ENCODE data around the gene SLK. TPM values are rescaled to one million over a fixed set of nuclear protein-coding genes. Genes with fewer than 3 reads are reported as not detected.

The SLK gene
- total and polyA plus RNA-seq, 10 of the 15 experiments (the other 5 are each of a cell fraction or from before 2014, with no cell fraction given) = 2.5 to 24.2 (median 11.1) TPM

- TF ChIP-seq CEBPZ (IDR thresholded peaks at IDR 0.05; ENCODE audit: low read depth, low read length) = no peak
- no peak for TF ChIP-seq GABPA (IDR thresholded peaks at IDR 0.05; ENCODE audit: low read depth)
These were observed 70.5 kb downstream of the SLK start (continued) for GRCh38 chr10:104037261-104037951.

- FAIRE-seq = no peak
- H3K27me3 ChIP-seq (replicated peaks in 1 of 2; ENCODE audit: control insufficient read depth in 2 of 2, insufficient read depth in 2 of 2, low read length in 1 of 2) = no peaks in the 10 kb centered on the region; a peak in 1 of 4 replicates
- H3K36me3 ChIP-seq (ENCODE audit: control insufficient read depth in 2 of 2, insufficient read depth in 2 of 2, low read length in 1 of 2) = no peaks in the 10 kb centered on the region
- no peaks in the 10 kb centered on the region for H3K79me2 ChIP-seq (ENCODE audit: control insufficient read depth, insufficient read depth, low read length)
- ChIA-PET RAD21 (ENCODE audit: unreplicated experiment) (no interaction called here), SMC1A (ENCODE audit: uncharacterized antibody, unreplicated experiment) (interaction anchor here (0.6 to 1.5 kb wide), 2 partner anchors 11 to 122 kb away, joined by 3 to 4 read pairs; no protein-coding TSS in a partner anchor), POLR2A (no interaction called here), CTCF (no interaction called here)
- H3K27ac ChIP-seq (ENCODE audit: control insufficient read depth, insufficient read depth) = no peak overlapping the region
- 48% methylated on average over 7 of the region's 8 CpGs for WGBS (ENCODE audit: insufficient coverage, insufficient replicate concordance, low lambda C conversion rate, missing lambda C conversion rate)
- H3K4me1 ChIP-seq (ENCODE audit: control insufficient read depth, insufficient read depth, low read length) = no peaks in the 10 kb centered on the region
- BruUV-seq (replicated peaks) = no TSS peak
- in situ Hi-C loops (cut with MboI) = no loop called here
- ATAC-seq = no peak
- H3K4me3 ChIP-seq = no peak overlapping the region
- no peak overlapping the region for H3K9ac ChIP-seq (ENCODE audit: control insufficient read depth, insufficient read depth, low read length)
- intact Hi-C loops (cut with micrococcal nuclease; ENCODE audit: unreplicated experiment) = no loop called here
- DNase-seq (ENCODE audit: low read depth, low spot score) = no peak
- no peak overlapping the region for H3K4me2 ChIP-seq (ENCODE audit: control insufficient read depth, insufficient read depth)
- H2AFZ ChIP-seq (ENCODE audit: control insufficient read depth, low read depth, low read length) = no peak overlapping the region
- H3K9me3 ChIP-seq (replicated peaks; ENCODE audit: control insufficient read depth, insufficient read depth, low read length) = no peaks in the 10 kb centered on the region
- H4K20me1 ChIP-seq (ENCODE audit: control insufficient read depth, insufficient read depth) = no peaks in the 10 kb centered on the region
- TF ChIP-seq CHD2 (IDR thresholded peaks at IDR 0.05; ENCODE audit: borderline replicate concordance, low read depth, low read length) (no peak), RUNX3 (IDR thresholded peaks at IDR 0.05; ENCODE audit: low read length) (no peak), ZNF274 (IDR thresholded peaks at IDR 0.05; ENCODE audit: insufficient read depth, insufficient read length) (no peak), TARDBP (IDR thresholded peaks at IDR 0.05; ENCODE audit: borderline replicate concordance) (no peak), BCL11A (IDR thresholded peaks at IDR 0.05; ENCODE audit: low read depth, low read length) (no peak), CREM (IDR thresholded peaks at IDR 0.05; ENCODE audit: low read depth) (no peak), SMC3 (IDR thresholded peaks at IDR 0.05; ENCODE audit: borderline replicate concordance, low read length) (no peak), HDAC2 (IDR thresholded peaks at IDR 0.05) (no peak), ZBTB40 (IDR thresholded peaks at IDR 0.05; ENCODE audit: borderline replicate concordance) (no peak), NFYA (IDR thresholded peaks at IDR 0.05; ENCODE audit: borderline replicate concordance, low read depth, low read length) (no peak), ZNF622 (IDR thresholded peaks at IDR 0.05) (no peak), ZNF384 (IDR thresholded peaks at IDR 0.05; ENCODE audit: borderline replicate concordance, low read depth, low read length) (no peak), POLR2AphosphoS2 (IDR thresholded peaks at IDR 0.05; ENCODE audit: low read depth, low read length) (no peak), IKZF2 (IDR thresholded peaks at IDR 0.05) (no peak)
These were observed 71.6 kb downstream of the SLK start for GRCh38 chr10:104038537-104038936.

Measured in GM12878 (cell line).